HG02973 (cell line): Measurements from ENCODE around the gene LYZL4.

Source experiments
- ATAC-seq: cut with Tn5 transposase; IDR thresholded peaks from one replicate; pipeline ENCODE4 v1.9.1; 2021; ENCODE audit warnings: moderate library complexity; ENCODE audit not compliant: unreplicated experiment

The LYZL4 gene

GRCh38 chr3:42428830-42429229, 18.4 kb upstream of the LYZL4 start:
- no peak for ATAC-seq

DNA sequence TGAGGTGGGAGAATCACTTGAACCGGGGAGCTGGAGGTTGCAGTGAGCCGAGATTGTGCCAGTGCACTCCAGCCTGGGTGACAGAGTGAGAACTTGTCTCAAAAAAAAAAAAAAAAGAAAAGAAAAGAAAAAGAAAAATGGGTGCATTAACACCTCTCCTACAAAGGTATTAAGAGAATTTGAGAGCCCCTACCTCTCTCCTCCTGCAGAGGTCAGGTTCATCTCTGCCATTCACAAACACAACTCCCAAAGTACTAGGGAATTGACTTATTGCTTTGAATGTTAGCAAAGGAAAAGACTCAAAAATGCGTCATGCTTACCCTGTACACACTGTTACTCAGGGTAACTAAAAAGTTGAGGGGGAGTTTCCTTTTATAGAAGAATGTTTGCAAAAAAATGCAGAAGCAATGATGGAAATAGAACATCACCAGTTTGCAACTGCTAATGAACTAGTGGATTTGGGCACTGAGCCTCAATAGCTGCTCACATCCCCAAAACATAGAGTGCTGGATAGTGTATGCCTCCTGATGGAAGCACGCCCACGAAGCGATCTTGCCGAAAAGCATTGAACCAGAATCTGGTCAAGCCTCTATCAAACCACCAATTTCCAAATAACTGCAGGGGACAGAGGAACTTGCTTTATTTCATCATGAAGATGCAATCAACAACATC, 15.5 kb upstream of the LYZL4 start:
- no peak for ATAC-seq

DNA sequence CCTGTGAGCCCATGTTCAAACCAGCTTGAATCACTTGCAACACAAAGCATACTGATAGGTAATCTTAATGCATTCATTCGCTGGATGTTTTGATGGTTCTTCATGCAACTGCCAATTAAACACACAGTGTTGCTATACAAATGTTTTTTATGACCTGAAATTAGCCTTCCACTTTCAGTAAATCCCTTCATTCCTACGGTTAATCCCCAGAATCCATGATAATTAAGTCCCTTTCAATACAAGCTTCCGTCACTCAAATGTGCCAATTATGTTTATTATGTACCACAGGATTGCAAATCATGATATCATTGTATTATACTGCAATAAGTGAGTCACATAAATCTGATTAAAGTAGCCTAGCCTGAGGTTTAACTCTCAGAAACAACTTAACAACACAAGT, 14.5 kb upstream of the LYZL4 start:
- no peak for ATAC-seq

DNA sequence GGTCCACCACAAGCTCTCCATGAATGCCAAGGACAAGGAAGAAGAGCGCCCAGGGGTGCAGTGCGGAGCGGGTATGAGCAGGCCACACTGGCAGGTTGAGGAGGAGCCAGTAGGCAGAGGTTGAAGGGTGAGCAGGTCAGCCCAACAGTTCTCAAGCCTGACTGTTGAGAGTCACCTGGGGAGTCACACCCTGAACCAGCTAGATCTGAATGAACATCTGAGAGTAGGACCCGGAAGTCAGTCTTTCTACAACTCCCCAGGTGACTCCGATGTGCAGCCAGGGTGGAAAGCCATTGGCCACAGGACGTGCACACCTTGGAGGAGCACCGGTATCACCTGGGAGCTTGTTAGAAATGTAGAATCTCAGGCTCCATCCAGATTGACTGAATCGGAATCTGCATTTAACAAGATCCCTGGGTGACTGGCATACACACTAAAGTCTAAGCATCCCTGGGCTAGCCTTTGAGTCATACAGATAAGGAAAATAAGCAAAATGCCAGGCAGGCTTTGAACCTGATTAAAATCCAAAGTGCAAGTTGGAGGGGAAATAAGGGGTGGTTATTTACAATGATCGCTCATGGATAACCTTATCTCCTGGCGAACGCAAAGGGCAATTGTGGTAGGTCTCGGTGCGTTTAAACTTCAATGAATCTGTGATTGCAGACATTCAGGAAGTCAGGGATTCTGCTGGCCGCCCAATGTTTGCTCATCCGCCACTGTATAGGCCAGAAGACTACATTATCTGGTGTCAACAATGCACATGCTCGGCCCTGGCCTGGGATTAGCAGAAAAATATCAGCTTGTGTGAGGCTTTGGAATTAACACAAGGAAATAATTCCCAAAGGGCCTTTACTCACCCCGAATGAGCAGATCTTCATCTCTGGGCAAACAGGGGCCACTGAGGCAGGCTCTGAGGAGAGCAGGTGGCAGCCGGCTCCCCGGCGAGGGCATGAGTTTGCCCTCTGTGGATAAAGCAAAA, 11.7 kb upstream of the LYZL4 start:
- no peak for ATAC-seq

DNA sequence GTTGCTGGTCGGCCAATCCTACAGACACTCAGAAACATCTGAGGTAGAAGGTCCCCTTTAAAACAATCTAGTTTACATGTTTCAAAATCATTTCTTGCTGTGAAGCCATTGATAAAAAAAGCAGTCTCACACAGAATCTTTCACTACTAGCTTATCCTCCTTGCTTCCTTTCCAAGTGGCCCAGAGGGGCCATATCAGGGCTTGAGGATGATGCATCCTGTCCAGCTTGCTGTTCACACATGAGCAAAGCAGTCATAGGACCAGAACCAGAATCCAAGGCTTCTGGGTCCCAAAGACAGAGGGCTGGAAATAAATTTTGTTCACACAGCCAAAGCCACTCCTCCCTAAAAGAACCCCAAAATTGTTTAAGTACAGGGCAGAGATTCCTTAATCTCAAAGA, 9.2 kb upstream of the LYZL4 start:
- ATAC-seq: no peak

GRCh38 chr3:42412526-42413155, 2.2 kb upstream of the LYZL4 start:
- no peak for ATAC-seq

GRCh38 chr3:42411429-42411828, 1.0 kb upstream of the LYZL4 start:
- ATAC-seq: no peak

- no peak for ATAC-seq
Measured at GRCh38 chr3:42408156-42408555, 2.3 kb downstream of the LYZL4 start.

DNA sequence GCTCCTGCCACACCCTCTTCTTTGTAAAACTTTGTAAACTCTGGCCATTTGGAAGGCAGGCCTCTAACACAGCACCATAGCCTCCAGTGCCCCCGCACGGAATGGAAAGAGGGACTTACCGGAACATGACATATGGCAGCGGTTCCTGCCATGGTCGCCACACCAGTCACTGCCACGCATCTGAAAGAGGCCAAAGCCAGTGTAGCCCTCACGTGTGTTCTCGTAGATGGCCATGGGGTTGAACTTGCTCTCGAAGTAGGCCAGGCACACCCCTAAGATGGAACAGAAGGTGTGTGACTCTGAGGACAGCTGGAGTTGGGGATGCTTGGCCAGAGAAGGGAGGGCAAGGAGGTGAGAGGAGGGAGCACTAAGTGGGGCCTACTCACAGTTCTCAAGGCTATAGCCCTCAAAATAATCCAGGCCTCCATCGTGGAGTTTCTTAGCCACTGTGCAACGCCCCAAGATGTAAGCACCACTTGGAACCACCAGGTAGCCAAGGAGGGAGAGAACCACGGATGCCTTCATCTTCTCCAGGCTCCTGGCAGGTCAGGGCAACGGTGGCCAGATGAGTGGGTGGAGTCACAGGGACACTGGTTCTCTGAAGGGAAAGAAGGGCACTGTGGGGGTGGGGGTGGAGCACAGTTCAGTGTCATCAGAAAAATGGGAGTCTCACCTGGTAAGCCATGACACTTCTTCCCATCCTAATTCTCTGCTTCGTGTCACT, 3.5 kb downstream of the LYZL4 start:
- ATAC-seq: no peak

DNA sequence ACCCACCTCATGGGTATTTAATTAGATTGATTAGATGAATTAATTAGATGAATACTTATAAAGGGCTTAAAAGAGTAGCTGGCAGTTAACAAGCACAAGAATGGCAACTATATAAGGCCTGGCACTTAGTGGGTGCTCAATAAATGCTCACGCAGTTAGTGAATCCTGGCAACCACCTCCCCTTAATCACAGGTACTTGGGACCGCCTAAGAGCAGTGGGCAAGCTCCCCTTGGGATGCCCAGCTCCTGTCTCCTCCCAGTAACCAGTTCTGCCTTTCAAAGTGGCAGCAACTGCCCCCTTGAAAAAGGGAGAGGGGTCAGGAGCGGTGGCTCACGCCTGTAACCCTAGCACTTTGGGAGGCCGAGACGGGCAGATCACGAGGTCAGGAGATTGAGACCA, 4.6 kb downstream of the LYZL4 start:
- ATAC-seq: no peak

GRCh38 chr3:42403737-42404136, 6.7 kb downstream of the LYZL4 start:
- ATAC-seq: no peak

DNA sequence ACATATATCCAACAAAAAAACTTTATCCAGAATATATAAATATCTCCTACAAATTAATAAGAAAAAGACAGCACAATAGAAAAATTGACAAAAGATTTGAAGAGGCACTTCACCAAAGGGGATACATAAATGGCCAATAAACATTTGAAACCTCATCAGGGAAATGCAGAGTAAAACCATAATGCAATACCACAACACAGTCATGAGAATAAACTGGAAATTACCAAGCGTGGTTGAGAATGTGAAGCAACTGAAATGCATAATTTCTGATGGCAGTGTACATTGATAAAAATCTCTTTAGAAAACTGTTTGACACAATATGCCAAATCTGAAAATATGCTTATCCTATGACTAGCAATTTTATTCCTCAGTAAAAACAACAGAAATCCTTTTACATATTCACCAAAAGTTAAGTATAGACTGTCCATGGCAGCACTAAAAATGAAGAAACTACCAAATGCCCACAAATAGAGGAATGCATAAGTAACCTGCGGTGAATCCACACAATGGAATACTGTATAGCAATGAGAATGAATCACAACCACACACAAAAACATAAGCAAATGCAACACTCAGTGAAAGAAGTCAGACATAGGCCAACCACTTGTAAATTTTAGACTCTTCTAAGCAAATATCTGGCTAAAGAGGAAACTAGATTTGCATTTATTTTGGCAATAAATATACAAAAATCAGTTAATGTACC, 7.9 kb downstream of the LYZL4 start:
- no peak for ATAC-seq

DNA sequence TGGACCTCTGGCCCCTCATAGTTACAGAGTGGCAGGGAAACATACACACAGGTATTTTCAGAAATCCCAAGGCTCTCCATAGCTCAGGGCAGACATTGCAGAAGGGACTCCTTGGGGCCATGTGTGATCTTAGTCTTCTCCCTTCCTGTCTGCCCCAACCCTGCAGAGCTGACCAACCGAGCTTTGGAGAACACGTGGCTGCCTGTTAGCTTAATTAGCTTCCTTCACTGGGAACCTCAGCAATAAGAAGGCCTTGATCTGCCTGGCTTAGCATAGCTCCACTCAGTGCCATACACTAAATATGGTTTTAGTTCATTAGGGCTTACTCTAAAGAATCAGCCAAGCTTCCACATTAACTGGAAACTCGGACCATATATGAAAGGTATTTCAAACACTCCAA, 12.3 kb downstream of the LYZL4 start:
- no peak for ATAC-seq

DNA sequence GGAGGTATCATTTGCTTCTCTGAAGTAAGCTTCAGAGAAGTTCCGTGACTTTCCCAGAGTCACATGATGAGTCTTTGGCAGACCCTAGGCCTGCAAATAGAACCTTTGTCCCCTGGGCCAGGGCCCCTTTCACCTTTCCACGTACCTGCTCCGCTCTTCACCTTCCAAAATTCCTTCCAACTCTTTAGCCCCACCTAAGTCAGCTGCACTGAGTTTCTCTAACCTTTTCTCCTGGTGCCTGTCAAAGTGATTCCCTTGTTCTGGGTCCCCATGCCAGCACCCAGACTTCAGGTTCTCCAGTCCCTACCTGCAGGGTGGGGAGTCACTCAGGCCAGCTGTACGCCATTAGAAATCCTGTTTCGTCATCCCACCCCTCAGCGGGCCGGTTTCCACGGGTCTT, 12.8 kb downstream of the LYZL4 start:
- no peak for ATAC-seq

DNA sequence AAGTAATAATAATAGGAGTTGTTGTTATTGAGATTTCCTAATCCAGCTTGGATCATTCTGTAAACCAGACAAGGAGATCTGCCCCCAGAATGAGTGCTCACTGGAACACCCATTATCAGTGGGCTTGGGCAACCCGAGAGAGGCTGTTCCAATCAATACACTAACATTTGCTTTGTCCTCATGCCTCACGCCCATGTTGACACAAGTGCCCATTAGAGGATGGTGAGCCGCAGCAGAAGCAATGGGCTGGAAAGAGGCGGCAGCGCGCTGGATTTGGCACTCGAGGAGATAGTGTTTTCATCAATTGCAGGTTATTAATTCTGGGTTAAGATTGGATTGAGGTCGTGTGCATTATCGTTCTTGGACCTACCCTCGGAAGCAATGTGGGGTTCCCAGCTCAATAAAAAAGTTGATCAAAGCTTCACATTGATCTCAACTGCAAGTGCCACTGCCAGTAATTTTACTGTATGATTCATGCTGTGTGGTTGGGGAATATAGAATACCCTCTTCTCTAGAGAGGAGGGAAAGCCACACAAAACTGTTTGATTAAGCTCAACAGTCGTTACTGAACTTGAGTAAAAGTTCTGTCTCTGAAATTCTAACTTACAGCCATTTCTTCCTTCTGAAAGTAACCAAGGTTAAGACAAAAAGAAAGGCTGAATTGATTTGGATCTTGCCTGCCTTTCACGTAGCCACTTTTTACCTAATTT, 15.7 kb downstream of the LYZL4 start:
- ATAC-seq: no peak

GRCh38 chr3:42387802-42388651, 22.4 kb downstream of the LYZL4 start:
- no peak for ATAC-seq

- ATAC-seq: no peak
Measured at GRCh38 chr3:42381551-42382082, 28.8 kb downstream of the LYZL4 start.

DNA sequence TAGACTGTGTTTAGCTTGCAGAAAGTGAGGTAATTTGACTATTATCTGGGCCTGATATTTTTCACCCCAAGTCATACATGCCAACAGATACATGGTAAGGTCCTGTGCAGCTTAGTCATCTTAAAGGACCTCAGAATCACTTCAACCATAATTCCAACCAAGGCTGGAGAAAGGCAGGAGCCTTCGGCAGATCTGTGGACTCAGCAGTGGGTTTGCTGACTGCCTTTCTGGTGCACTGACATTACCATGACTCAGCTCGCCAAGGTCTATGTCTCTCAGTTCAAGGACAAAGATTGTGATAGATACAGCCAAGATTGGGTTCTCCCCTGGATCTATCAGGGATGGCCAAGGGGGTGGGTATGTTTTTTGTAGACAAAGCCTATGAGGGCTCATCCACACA, 32.7 kb downstream of the LYZL4 start:
- no peak for ATAC-seq

DNA sequence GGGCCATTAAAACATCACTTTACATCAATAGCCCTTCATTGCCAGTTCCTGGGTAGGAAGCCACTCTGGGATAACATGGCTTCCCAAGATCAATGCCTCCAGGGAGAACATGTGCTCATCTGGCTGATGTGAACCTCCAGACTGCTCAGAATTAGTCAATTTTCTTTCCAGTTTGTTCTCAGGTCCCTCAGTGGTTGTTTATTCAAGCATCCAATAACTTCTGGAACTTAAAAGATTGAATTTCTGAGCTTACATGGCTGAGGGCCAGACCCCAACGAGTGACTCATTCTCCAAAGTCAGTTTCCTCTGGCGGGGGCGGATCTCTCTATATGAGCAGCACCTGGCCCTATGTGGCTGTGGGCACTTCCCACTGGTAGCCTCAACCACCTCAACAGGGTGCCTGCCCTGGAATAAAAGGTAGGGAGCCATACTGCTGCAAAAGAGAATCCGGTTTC, 34.0 kb downstream of the LYZL4 start:
- ATAC-seq: no peak
